NCI-H2196 (cell line): ENCODE data around the gene TAS2R38.
A peak's percentile ranks its signal among the peaks of the same experiment; 100 is the strongest.

Source experiments
- DNase-seq: peaks from one replicate; lab custom pipeline; 2025; ENCODE audit not compliant: unreplicated experiment; lab: John Stamatoyannopoulos, UW

Gene TAS2R38

GRCh38 chr7:141976524-141977245 lies 3.1 kb upstream of the TAS2R38 start:
- DNase-seq: no peak

GRCh38 chr7:141975806-141976523 lies 2.4 kb upstream of the TAS2R38 start:
- peak; percentile 77 for DNase-seq

- DNase-seq: peak; percentile 8
Observed at GRCh38 chr7:141974831-141975230, 1.3 kb upstream of the TAS2R38 start.

GRCh38 chr7:141960687-141961422 lies 12.7 kb downstream of the TAS2R38 start:
- no peak for DNase-seq

GRCh38 chr7:141956084-141956483 lies 17.5 kb downstream of the TAS2R38 start:
- DNase-seq: no peak

GRCh38 chr7:141954334-141954733 lies 19.2 kb downstream of the TAS2R38 start:
- DNase-seq: no peak

GRCh38 chr7:141952461-141952860 lies 21.1 kb downstream of the TAS2R38 start:
- no peak for DNase-seq

GRCh38 chr7:141950806-141951205 lies 22.8 kb downstream of the TAS2R38 start:
- no peak for DNase-seq

- DNase-seq: no peak
Observed at GRCh38 chr7:141949911-141950310, 23.7 kb downstream of the TAS2R38 start.

- DNase-seq: no peak
Observed at GRCh38 chr7:141949451-141949850, 24.1 kb downstream of the TAS2R38 start.

- DNase-seq: no peak
Observed at GRCh38 chr7:141949021-141949420, 24.6 kb downstream of the TAS2R38 start.

- DNase-seq: no peak
Observed at GRCh38 chr7:141946796-141947195, 26.8 kb downstream of the TAS2R38 start, which contains the start of gene CLEC5A. Gene CLEC5A, minus strand, starts transcription at chr7:141946974. Its CDS starts 682 bp downstream, at chr7:141946292.

- DNase-seq: no peak
Observed at GRCh38 chr7:141945356-141945755, 28.2 kb downstream of the TAS2R38 start.

- DNase-seq: no peak
Observed at GRCh38 chr7:141944811-141945210, 28.8 kb downstream of the TAS2R38 start.

GRCh38 chr7:141943846-141944245 lies 29.7 kb downstream of the TAS2R38 start:
- no peak for DNase-seq

GRCh38 chr7:141941075-141941474 lies 32.5 kb downstream of the TAS2R38 start:
- no peak for DNase-seq

GRCh38 chr7:141930211-141930610 lies 43.4 kb downstream of the TAS2R38 start:
- no peak for DNase-seq

- no peak for DNase-seq
Observed at GRCh38 chr7:141928845-141929195, 44.8 kb downstream of the TAS2R38 start.

GRCh38 chr7:141928146-141928844 lies 45.3 kb downstream of the TAS2R38 start:
- DNase-seq: no peak
